ENCODE data around the gene TRAF5. TPM values are rescaled to one million over a fixed set of nuclear protein-coding genes. Genes with fewer than 3 reads are reported as not detected.
"Not testable (repeated sequence)": the region's sequence is repeated elsewhere in the genome, so short reads cannot be mapped to it uniquely, and the experiment has no call there.

Gene TRAF5
- total RNA-seq, 4 donors from 2014 or later = 20.5 to 44.2 (median 27.9) TPM

DNA sequence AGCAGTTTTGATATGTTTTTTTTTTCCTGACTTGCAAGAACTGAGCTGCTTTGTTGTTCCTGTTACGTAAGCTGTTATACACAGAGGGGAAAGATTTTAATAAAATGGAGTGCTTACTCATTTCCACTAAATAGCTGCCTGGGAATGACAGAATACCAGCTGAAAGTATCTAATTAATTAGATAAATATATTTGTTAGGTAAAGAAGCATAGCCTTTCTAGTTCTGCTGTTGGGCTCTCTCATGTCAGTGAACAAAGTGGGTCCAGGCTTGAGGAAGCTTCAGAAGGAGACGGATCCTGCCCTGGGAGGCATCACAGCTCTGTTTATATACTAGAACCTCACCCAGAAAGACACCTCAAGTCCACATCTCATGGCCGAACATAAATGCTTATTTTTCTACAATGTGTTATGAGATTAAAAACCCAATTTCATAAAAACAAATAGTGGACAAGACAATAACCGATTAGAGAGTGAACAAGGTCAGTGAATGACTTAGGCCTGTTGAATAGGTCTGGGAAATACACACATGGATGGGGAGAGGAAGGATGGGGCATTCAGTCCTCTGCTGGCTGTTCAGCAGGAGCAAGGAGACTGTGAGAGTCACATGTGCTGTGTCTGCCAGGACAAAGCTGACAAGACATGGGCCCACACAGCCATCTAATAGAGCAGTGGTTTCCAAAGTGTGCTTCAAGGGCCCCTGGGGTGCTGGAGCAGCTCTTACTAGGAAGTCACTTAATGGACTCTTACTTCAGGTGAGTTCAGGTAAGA, 20.6 kb downstream of the TRAF5 start:
- Histone ChIP-seq H3K4me3 (no peak overlapping the region), H3K4me1 (peaks cover 0 to 48% (median 0%) of the 10 kb centered on the region in 3 donors), H3K9me3 (no peaks in the 10 kb centered on the region), H3K27ac (peak overlapping the region in 1 of 4 donors; percentile 1), H3K36me3 (no peaks in the 10 kb centered on the region), H3K27me3 (no peaks in the 10 kb centered on the region)
- 68% methylated on average over 4 of the region's 4 CpGs; no CpG with 5 or more reads in 1 of the 2 donors for WGBS, 2 donors (ENCODE audit: low coverage in 1 of 2)
- no peak for ATAC-seq
- TF ChIP-seq POLR2AphosphoS5 (IDR thresholded peaks at IDR 0.05) (no peak), EP300 (IDR thresholded peaks at IDR 0.05) (no peak), POLR2A (IDR thresholded peaks at IDR 0.05) (no peak)
- TF ChIP-seq, protein P1, sequence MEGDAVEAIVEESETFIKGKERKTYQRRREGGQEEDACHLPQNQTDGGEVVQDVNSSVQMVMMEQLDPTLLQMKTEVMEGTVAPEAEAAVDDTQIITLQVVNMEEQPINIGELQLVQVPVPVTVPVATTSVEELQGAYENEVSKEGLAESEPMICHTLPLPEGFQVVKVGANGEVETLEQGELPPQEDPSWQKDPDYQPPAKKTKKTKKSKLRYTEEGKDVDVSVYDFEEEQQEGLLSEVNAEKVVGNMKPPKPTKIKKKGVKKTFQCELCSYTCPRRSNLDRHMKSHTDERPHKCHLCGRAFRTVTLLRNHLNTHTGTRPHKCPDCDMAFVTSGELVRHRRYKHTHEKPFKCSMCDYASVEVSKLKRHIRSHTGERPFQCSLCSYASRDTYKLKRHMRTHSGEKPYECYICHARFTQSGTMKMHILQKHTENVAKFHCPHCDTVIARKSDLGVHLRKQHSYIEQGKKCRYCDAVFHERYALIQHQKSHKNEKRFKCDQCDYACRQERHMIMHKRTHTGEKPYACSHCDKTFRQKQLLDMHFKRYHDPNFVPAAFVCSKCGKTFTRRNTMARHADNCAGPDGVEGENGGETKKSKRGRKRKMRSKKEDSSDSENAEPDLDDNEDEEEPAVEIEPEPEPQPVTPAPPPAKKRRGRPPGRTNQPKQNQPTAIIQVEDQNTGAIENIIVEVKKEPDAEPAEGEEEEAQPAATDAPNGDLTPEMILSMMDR (IDR thresholded peaks at IDR 0.05) = no peak

DNA sequence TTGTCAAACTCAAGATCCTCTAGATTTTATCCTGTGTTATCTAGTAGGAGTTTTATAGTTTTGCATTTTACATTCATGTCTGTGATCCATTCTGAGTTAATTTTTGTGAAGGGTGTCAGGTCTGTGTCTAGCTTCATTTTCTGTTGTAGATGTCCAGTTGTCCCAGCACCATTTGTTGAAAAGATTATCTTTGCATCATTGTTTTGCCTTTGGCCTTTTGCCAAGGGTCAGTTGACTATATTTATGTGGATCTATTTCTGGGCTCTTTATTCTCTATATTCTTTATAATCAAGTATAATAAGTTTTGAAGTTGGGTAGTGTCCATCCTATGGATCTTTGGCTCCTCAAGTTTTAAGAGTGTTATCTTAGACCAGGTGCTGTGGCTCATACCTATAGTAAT, 21.9 kb downstream of the TRAF5 start:
- no peak for ATAC-seq
- Histone ChIP-seq H3K4me1 (peaks cover 0 to 42% (median 0%) of the 10 kb centered on the region in 3 donors), H3K27me3 (no peaks in the 10 kb centered on the region), H3K36me3 (peaks cover 0 to 4% of the 10 kb centered on the region in 2 donors), H3K27ac (no peak overlapping the region), H3K4me3 (no peak overlapping the region), H3K9me3 (no peaks in the 10 kb centered on the region)
- TF ChIP-seq, protein P1 (IDR thresholded peaks at IDR 0.05) = no peak

DNA sequence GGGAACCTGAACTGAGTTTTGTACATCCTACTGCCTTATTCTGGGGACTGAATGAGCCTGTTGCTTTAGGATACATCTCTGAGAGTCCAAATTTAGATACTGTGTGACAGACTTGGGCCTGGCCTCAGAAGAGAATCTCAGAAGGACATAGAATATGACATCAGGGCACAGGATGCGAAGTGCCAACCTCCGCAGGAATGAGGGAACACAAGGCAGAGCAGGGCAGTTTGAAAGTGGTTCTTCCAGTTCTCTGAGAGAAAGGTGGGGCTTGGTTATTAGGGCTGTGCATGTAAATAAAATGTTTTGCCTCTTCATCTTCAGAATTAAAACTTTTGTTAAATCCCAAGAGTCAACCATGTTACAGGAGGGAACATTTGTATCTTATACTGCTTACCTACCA, 23.1 kb downstream of the TRAF5 start:
- Histone ChIP-seq H3K36me3 (peaks cover 0 to 16% of the 10 kb centered on the region in 2 donors), H3K27ac (no peak overlapping the region), H3K9me3 (no peaks in the 10 kb centered on the region), H3K4me3 (no peak overlapping the region), H3K27me3 (no peaks in the 10 kb centered on the region), H3K4me1 (peaks cover 0 to 33% (median 0%) of the 10 kb centered on the region in 3 donors)
- ATAC-seq = no peak
- TF ChIP-seq EP300 (IDR thresholded peaks at IDR 0.05) = no peak
- TF ChIP-seq, protein P1 (IDR thresholded peaks at IDR 0.05) = no peak
- 82 to 100% methylated on average over 2 of the region's 2 CpGs for WGBS, 2 donors (ENCODE audit: low coverage in 1 of 2)

DNA sequence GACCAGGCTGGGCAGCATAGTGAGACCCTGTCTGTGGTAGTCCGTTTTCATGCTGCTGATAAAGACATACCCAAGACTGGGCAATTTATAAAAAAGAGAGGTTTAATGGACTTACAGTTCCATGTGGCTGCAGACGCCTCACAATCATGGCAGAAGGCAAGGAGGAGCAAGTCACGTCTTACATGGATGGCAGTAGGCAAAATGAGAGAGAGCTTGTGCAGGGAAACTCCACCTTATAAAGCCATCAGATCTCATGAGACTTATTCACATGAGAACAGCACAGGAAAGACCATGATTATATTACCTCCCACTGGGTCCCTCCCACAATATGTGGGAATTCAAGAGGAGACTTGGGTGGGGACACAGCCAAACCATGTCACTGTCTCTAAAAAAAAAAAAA, 25.4 kb downstream of the TRAF5 start:
- not testable (repeated sequence) for ATAC-seq, H3K4me3 ChIP-seq, H3K27me3 ChIP-seq, H3K27ac ChIP-seq, H3K9me3 ChIP-seq
- Histone ChIP-seq H3K36me3 (peaks cover 0 to 37% of the 10 kb centered on the region in 2 donors), H3K4me1 (peaks cover 0 to 19% (median 0%) of the 10 kb centered on the region in 3 donors)
- 100% methylated on average over 2 of the region's 3 CpGs; no CpG with 5 or more reads in 1 of the 2 donors for WGBS, 2 donors (ENCODE audit: low coverage in 1 of 2)

DNA sequence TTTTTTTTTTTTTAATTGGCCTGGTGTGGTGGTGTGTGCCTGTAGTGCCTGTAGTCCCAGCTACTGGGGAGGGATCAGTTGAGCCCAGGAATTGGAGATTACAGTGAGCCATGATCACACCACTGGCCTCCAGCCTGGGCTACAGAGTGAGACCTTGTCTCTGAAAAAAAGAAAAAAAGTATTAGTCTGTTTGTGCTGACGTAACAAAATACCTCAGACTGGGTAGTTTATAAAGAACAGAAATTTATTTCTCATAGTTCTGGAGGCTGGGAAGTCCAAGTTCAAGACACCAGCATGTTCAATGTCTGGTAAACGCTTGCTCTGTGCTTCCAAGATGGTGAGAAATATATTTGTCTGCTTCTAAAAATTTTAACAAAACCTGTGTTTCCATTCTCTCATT, 25.8 kb downstream of the TRAF5 start:
- H3K4me3 ChIP-seq = no peak overlapping the region
- peaks cover 0 to 15% (median 0%) of the 10 kb centered on the region in 3 donors for H3K4me1 ChIP-seq
- H3K9me3 ChIP-seq = no peaks in the 10 kb centered on the region
- peaks cover 0 to 41% of the 10 kb centered on the region in 2 donors for H3K36me3 ChIP-seq
- TF ChIP-seq POLR2AphosphoS5 (IDR thresholded peaks at IDR 0.05) = no peak
- H3K27me3 ChIP-seq = no peaks in the 10 kb centered on the region
- no peak overlapping the region for H3K27ac ChIP-seq
- whole genome bisulfite sequencing, 2 donors (ENCODE audit: low coverage in 1 of 2) = 88 to 95% methylated on average over 1 to 2 of the region's 2 CpGs
- no peak for ATAC-seq

DNA sequence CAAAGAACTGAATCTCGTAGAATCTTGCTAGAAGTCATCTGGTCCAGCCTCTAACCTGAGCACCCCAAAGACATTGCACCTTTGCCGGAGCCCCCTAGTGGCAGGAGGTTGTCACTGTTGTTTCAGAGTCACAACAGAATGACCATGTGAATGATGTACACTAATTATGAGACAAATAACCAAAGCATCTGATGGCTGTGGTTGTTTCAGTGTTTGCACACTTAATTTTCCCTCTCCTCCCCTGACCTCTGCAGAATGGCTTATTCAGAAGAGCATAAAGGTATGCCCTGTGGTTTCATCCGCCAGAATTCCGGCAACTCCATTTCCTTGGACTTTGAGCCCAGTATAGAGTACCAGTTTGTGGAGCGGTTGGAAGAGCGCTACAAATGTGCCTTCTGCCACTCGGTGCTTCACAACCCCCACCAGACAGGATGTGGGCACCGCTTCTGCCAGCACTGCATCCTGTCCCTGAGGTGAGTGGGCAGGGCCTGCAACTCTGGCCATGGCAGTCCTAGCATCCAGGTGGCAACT, 26.4 kb downstream of the TRAF5 start:
- TF ChIP-seq, protein P1 (IDR thresholded peaks at IDR 0.05) = peak; percentile 40 to 67 (median 53)
- TF ChIP-seq POLR2AphosphoS5 (IDR thresholded peaks at IDR 0.05) = no peak
- Histone ChIP-seq H3K27ac (no peak overlapping the region), H3K4me3 (no peak overlapping the region), H3K36me3 (peaks cover 0 to 46% of the 10 kb centered on the region in 2 donors), H3K9me3 (no peaks in the 10 kb centered on the region), H3K27me3 (no peaks in the 10 kb centered on the region), H3K4me1 (peaks cover 0 to 9% (median 0%) of the 10 kb centered on the region in 3 donors)
- 78 to 88% methylated on average over 4 of the region's 8 CpGs for whole genome bisulfite sequencing, 2 donors (ENCODE audit: low coverage in 1 of 2)
- ATAC-seq = no peak
